Measurements from ENCODE around the gene TLCD2.

TLCD2 gene

DNA sequence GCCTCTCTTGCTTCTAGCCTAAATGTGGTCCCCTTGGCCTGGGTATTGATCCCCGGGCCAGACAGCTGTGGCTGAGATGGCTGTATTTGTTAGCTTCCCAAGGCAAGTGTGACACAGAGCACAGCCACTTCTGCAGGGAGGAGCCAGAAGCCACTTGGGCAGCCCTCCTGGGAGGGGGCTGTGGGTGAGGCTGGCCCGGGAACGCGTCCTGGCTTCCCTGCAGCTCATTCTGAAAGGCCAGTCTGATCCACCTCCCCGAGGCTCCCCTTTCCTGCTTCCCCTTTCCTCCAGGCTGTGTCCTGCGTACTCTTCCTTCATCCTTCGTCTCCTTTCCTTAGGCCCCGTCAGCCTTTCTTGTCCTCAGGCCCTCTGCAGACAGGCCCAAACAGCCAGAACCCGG lies 40.5 kb upstream of the TLCD2 start:
- ATAC-seq (ENCODE audit: low read depth) (no peak), DNase-seq (ENCODE audit: low spot score) (no peak)
- TF ChIP-seq, protein P1, sequence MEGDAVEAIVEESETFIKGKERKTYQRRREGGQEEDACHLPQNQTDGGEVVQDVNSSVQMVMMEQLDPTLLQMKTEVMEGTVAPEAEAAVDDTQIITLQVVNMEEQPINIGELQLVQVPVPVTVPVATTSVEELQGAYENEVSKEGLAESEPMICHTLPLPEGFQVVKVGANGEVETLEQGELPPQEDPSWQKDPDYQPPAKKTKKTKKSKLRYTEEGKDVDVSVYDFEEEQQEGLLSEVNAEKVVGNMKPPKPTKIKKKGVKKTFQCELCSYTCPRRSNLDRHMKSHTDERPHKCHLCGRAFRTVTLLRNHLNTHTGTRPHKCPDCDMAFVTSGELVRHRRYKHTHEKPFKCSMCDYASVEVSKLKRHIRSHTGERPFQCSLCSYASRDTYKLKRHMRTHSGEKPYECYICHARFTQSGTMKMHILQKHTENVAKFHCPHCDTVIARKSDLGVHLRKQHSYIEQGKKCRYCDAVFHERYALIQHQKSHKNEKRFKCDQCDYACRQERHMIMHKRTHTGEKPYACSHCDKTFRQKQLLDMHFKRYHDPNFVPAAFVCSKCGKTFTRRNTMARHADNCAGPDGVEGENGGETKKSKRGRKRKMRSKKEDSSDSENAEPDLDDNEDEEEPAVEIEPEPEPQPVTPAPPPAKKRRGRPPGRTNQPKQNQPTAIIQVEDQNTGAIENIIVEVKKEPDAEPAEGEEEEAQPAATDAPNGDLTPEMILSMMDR (IDR thresholded peaks at IDR 0.05; ENCODE audit: poor library complexity, severe bottlenecking): no peak
- Histone ChIP-seq H3K4me1 (ENCODE audit: insufficient read depth, poor library complexity, severe bottlenecking) (peaks cover 13% of the 10 kb centered on the region), H3K27ac (ENCODE audit: poor library complexity, severe bottlenecking) (no peak overlapping the region), H3K36me3 (ENCODE audit: low read depth) (no peaks in the 10 kb centered on the region), H3K27me3 (ENCODE audit: insufficient read depth, poor library complexity, severe bottlenecking) (no peaks in the 10 kb centered on the region), H3K9me3 (ENCODE audit: severe bottlenecking) (no peaks in the 10 kb centered on the region), H3K4me3 (ENCODE audit: severe bottlenecking) (no peak overlapping the region)

DNA sequence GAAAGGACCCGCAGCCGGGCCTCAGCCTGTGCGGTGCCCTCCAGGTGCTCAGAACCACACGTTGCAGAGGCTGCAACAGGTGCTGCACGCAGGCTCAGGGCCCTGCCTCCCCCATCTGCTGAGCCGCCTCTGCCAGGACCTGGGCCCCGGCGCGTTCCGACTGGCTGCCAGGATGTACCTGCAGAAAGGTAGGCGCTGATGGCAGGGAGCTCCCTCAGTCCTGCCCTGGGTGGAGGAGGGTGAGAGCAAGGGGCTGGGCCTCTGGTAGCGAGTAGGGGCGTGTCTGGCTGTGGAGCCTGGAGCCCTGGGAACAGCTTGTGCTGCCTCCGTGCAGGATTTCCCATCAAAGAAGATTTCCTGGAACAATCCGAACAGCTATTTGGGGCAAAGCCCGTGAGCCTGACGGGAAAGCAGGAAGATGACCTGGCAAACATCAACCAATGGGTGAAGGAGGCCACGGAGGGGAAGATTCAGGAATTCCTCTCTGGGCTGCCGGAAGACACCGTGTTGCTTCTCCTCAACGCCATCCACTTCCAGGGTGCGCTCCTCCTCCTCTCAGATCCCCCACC lies 36.9 kb upstream of the TLCD2 start:
- Histone ChIP-seq H3K4me1 (ENCODE audit: insufficient read depth, poor library complexity, severe bottlenecking) (peaks cover 4% of the 10 kb centered on the region), H3K9me3 (ENCODE audit: severe bottlenecking) (no peaks in the 10 kb centered on the region), H3K4me3 (ENCODE audit: severe bottlenecking) (no peak overlapping the region), H3K36me3 (ENCODE audit: low read depth) (no peaks in the 10 kb centered on the region), H3K27me3 (ENCODE audit: insufficient read depth, poor library complexity, severe bottlenecking) (no peaks in the 10 kb centered on the region), H3K27ac (ENCODE audit: poor library complexity, severe bottlenecking) (no peak overlapping the region)
- TF ChIP-seq, protein P1 (IDR thresholded peaks at IDR 0.05; ENCODE audit: poor library complexity, severe bottlenecking): no peak
- ATAC-seq (ENCODE audit: low read depth) (peak; percentile 87), DNase-seq (ENCODE audit: low spot score) (peak; percentile 79)

DNA sequence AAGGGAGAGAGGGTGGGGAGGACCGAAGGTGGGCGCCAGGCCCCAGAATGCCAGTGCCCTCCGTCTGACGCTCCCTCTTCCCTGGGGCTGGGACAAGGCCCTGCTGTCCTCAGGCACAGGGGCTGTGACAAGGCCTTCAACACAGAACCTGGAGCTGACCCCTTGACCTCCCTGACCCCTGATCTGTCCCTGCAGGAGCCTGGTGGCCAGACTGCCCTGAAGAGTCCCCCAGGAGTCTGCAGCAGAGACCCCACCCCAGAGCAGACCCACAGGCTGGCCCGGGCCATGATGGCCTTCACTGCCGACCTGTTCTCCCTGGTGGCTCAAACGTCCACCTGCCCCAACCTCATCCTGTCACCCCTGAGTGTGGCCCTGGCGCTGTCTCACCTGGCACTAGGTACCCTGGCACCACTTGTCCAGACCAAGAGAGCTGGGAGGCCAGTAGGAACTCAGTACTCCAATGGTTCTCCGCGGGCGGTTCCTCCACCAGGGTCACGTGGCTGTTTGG lies 35.4 kb upstream of the TLCD2 start:
- H3K27me3 ChIP-seq (ENCODE audit: insufficient read depth, poor library complexity, severe bottlenecking): no peaks in the 10 kb centered on the region
- H3K36me3 ChIP-seq (ENCODE audit: low read depth): no peaks in the 10 kb centered on the region
- DNase-seq (ENCODE audit: low spot score): peak; percentile 64
- ATAC-seq (ENCODE audit: low read depth): no peak
- no peak overlapping the region for H3K4me3 ChIP-seq (ENCODE audit: severe bottlenecking)
- TF ChIP-seq, protein P1 (IDR thresholded peaks at IDR 0.05; ENCODE audit: poor library complexity, severe bottlenecking): no peak
- no peak overlapping the region for H3K27ac ChIP-seq (ENCODE audit: poor library complexity, severe bottlenecking)
- no peaks in the 10 kb centered on the region for H3K9me3 ChIP-seq (ENCODE audit: severe bottlenecking)
- no peaks in the 10 kb centered on the region for H3K4me1 ChIP-seq (ENCODE audit: insufficient read depth, poor library complexity, severe bottlenecking)

DNA sequence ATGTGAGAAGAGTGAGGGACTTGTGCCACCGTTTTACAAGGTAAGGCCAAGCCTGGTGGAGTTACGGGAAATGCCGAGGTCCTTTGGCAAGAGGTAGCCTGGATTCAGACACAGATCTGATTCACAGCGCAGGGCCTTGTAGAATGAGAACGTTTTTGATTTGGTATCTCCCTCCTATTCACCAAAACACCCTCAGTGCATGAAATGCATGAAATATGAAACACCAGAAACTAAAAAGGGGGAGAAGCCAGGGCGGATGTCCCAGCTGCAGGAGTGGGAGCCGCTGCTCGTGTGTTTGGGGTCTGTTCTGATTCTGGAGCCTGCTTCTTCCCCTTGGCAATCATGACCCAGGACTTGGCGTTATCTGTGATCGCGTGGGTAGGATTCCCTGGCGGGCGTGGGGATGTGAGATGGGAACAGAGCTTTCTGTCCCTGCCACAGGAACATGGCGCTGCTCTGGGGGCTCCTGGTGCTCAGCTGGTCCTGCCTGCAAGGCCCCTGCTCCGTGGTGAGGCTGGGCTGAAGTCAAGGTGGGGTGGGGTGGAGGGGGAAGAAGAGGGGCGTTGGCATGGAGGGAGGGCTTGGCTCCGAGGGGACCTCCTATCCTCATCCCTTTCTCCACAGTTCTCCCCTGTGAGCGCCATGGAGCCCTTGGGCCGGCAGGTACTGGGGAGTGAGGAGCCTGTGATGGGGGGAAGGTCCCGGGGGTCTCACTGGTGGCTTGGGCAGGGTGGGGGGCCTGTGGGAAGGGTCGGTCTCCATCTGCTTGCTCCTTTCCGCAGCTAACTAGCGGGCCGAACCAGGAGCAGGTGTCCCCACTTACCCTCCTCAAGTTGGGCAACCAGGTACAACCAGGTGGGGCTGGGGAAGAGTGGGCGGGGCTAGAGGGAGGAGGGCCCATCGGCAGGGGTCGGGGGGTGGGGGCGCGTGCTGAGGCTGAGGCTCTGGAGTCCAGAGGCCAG lies 34.7 kb upstream of the TLCD2 start:
- DNase-seq (ENCODE audit: low spot score): no peak
- no peak overlapping the region for H3K4me3 ChIP-seq (ENCODE audit: severe bottlenecking)
- ATAC-seq (ENCODE audit: low read depth): no peak
- no peaks in the 10 kb centered on the region for H3K27me3 ChIP-seq (ENCODE audit: insufficient read depth, poor library complexity, severe bottlenecking)
- H3K4me1 ChIP-seq (ENCODE audit: insufficient read depth, poor library complexity, severe bottlenecking): no peaks in the 10 kb centered on the region
- H3K27ac ChIP-seq (ENCODE audit: poor library complexity, severe bottlenecking): no peak overlapping the region
- H3K36me3 ChIP-seq (ENCODE audit: low read depth): no peaks in the 10 kb centered on the region
- H3K9me3 ChIP-seq (ENCODE audit: severe bottlenecking): no peaks in the 10 kb centered on the region
- TF ChIP-seq, protein P1 (IDR thresholded peaks at IDR 0.05; ENCODE audit: poor library complexity, severe bottlenecking): no peak

All from RWPE2 (cell line).